Right hindlimb (tissue), 1 donor: Measurements from ENCODE around the gene GRIN1.

ENCODE experiments used
- DNase-seq: peaks from one replicate; pipeline ENCODE4 v3.0.0-alpha.2; 2018

Gene GRIN1

DNA sequence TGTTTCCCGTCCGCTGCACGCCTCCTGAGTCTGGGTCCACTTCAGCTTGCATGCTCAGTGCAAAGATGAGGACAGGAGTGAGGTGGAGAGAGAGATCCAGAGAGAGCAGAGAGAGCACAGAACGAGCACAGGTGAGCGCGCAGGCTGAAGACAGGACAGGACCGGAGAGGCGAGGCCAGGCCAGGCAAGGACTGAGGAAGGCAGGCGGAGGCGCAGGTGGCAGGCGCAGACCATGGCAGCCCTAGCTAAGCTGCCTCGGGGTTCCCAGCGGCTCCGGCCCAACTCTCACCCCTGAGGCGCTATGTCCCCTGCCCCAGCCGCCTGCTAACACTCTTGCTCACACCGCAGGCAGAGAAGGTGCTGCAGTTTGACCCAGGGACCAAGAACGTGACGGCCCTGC is 9.7 kb downstream of the GRIN1 start:
- DNase-seq, result no peak

DNA sequence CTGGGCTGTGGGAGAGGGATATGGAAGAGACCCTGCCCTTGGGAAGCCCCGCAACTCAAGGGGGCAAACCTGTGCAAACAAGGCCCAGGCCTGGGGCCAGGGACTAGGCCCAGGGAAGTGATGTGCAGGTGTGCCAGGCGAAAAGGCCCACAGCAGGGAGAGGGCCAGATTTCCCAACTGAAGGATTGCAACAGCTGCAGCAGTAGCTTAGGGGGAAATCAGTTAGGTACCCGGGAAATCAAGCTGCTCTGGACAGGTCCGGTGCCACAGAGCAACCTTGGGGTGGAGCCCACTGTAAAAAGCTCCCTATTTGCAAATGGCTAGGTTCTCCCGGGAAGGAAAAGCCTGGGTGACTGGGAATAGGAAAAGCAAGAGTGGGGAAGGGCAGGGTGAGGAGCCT is 10.4 kb downstream of the GRIN1 start:
- DNase-seq, result no peak

DNA sequence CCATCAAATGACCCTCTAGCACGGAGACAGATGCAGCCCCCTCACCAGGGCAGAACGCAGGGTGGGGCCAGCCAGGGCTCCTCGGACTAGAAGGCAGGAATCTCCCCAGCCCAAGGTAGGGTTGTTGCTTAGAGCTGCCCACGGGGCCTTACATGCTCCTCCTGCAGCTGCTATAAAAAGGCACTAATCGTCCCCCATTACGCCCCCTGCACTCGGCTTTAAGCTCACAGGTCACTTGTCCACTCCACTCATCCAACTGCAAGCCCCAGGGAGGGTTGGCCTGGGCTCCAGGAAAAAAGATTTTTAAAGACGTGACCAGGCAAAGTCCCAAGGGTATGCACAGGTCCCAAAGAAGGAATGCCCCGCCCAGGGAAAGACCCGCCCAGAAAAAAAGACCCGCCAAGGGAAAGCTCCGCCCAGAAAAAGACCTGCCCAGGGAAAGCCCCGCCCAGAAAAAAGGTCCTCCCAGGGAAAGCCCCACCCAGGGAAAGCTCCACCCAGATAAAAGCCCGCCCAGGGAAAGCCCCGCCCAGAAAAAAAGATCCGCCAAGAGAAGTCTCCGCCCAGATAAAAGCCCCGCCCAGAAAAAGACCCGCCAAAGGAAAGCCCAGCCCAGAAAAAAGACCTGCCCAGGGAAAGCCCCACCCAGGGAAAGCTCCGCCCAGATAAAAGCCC is 11.1 kb downstream of the GRIN1 start:
- no peak for DNase-seq

DNA sequence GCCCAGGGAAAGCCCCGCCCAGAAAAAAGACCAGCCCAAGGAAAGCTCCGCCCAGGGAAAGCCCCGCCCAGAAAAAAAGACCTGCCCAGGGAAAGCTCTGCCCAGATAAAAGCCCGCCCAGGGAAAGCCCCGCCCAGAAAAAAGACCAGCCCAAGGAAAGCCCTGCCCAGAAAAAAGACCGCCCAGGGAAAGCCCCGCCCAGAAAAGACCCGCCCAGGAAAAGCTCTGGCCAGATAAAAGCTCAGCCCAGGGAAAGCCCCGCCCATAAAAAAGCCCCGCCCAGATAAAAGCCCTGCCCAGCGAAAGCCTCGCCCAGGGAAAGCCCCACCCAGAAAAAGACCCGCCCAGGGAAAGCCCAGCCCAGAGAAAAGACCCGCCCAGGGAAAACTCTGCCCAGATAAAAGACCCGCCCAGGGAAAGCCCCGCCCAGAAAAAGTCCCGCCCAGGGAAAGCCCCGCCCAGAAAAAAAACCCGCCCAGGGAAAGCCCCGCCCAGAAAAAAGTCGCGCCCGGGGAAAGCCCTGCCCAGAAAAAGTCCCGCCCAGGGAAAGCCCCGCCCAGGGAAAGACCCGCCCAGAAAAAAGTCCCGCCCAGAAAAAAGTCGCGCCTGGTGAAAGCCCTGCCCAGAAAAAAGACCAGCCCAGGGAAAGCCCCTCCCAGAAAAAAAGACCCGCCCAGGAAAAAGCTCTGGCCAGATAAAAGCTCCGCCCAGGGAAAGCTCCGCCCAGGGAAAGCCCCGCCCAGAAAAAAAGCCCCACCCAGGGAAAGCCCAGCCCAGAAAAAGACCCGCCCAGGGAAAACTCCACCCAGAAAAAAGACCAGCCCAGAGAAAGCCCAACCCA is 11.9 kb downstream of the GRIN1 start:
- no peak for DNase-seq

DNA sequence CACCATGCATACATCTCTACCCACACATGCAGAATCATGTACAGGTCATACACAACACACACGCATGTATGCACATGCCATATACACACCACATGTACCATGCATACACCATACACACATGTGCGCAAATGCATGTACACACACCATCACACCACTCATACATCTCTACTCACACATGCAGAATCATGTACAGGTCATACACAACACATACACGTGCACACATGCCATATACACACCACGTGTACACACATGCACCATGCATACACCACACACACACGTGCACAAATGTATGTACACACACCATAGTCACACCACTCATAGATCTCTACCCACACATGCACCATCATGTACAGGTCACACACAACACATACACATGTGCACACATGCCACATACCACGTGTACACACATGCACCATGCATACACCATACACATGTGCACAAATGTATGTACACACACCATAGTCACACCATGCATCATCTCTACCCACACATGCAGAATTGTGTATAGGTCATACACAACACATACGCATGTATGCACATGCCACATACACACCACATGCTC is 14.0 kb downstream of the GRIN1 start:
- no peak for DNase-seq

DNA sequence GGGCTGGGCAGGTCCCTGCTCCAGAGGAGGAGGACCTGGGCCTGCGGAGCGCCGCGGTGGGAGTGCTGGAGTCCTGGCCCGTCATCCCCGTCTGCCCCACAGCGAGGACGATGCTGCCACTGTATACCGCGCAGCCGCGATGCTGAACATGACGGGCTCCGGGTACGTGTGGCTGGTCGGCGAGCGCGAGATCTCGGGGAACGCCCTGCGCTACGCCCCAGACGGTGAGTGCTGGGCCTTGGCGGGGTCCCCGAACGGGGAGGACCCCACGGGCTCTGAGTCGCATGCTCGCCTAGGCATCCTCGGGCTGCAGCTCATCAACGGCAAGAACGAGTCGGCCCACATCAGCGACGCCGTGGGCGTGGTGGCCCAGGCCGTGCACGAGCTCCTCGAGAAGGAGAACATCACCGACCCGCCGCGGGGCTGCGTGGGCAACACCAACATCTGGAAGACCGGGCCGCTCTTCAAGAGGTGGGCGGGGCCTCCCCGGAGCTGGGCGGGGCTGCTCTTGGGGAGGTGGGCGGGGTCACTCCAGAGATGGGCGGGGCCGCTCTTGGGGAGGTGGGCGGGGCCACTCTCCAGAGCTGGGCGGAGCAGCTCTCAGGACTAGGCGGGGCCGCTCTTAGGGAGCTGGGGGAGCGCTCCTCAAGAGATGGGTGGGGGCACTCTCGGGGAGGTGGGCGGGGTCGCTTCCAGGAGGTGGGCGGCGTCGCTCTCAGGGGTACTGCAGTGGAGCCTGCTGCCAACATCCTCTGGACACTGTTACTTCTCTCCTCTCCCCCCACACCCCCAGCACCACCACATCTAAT is 17.8 kb downstream of the GRIN1 start:
- DNase-seq, result no peak

DNA sequence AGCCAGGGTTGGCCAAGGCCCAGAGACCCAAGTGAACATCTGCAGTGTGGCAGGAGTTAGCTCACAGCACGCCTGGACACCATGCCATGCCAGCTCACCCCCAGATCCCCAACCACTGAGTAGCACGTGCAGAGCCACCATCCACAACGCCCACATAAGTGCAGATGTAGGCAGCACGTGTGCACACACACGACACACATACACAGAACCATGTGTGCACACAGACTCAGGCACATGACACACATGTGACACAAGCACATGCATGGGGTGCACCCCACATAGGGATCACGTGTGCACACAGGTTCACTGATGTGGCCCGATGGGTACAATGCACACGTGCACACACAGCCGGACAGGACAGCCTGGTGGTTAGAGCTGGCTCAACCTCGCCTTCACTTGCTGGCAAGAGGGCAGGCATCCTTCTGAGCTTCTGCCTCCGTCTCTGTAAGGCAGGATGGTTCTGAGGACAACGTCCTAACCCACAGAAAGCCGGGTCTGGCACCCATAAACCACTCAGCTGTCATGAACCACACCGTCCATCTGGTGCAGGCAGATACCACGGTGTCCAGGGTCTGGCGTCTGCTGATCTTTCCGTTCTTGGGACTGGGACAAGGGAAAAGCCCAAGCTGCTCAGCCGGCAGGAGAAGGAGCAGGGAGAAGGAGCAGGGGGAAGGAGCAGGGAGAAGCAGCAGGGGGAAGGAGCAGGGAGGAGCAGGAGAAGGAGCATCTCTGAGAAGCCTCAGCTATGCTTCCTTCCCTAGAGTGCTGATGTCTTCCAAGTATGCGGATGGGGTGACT is 18.9 kb downstream of the GRIN1 start:
- no peak for DNase-seq

DNA sequence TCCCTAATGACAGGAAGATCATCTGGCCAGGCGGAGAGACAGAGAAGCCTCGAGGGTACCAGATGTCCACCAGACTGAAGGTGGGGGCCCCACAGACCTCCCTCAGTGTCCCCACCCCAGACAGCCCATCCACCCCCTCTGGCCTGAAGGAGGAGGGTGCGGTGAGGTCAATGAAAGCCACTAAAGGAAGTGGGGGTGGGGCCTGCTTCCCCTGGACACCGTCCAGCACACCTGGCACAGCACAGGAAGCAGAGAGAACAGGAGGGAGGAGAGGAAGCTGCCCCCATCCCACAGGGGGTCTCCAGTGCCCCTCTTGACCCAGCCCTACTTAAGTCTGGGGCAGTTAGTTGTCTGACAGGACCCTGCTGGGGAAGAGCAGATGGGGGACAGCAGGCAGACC is 19.7 kb downstream of the GRIN1 start:
- DNase-seq, result no peak

DNA sequence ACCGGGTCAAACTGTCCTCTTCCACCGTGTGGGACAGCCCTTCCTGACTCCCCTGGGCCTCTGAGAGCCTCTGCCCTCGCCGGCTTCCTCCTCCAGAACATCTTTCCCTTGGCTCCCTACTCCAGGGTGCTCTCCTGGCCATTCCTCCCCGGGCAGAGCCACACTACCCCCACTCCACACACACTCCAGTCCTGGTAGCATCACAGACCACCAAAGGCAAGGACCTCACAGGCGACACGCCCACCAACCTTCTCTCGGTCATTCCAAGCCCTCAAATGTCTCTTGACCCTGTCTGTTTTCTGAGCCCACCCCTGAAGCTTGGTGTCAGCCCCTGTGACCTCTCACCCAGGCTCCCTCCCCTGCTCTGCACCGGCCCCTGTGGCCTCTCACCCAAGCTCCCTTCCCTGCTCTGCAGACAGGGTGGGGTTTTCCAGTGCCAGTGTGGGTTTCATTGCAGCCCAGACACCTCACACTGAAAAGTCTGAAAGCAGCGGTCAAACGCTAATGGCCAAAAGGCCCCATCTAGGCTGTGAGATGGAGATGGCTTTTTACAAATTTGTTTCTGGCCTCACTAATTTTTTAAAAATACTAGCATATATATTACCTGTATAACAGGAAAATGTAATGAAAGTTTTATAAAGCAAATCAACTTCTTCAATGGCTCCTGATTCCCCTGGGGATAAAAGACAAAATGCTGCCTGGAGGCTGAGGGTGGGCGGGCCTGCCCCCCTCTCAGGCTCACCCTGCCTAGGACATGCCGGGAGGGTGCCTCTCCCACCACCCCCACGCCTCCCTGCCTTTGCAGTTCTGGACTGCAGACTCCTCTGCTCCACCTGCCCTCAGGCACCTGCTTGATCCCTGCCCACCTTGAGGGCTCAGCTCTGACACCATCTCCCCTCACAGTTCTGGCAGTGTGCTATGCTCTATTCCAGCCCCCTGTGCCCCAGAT is 20.4 kb downstream of the GRIN1 start:
- DNase-seq, result no peak

DNA sequence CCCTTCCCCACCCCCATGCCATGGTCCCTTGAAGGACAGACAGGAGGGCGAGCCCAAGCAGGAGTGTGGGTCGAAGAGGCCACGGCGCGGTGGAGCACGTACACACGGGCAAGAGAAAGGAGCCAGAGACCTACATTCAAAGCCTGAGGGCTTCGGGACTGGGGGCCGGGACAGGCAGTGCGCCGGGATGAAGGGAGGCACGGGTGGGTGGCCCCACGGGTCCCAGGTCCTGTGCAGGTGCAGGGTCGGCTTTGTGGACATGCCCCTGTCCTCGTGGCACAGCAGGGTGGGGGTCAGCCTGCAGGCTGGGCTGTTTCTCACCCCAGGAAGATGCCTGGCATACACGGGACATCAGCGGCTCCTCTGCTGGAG is 21.1 kb downstream of the GRIN1 start:
- DNase-seq, result no peak

DNA sequence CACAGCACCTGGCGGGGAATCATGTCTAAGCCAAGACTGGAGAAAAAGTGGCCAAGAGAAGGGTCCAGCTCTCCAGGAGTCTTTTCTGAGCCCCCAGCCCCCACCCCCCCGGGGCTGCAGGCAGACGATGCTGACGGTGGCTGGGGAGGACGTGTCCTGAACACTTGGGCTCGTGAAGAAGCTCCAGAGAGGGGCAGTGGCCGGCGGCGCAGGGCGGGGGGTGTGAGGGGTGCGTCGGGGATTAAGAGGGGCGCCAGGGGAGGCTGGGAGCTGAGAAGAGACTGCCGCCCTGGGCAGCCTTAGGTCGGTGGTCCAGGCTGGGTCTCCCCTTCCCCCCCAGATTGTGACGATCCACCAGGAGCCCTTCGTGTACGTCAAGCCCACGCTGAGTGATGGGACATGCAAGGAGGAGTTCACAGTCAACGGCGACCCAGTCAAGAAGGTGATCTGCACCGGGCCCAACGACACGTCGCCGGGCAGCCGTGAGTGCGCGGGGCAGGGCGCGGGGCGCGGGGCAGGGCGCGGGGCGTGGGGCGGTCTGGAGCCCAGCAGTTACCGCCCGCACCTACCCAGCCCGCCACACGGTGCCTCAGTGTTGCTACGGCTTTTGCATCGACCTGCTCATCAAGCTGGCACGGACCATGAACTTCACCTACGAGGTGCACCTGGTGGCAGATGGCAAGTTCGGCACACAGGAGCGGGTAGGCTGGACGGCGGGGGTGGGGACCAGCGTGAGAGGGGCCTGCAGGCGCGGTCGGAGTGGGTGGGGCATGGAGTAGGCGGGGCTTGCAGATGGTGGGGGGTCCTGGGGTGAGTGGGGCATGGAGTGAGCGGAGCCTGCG is 22.0 kb downstream of the GRIN1 start:
- DNase-seq, result no peak

DNA sequence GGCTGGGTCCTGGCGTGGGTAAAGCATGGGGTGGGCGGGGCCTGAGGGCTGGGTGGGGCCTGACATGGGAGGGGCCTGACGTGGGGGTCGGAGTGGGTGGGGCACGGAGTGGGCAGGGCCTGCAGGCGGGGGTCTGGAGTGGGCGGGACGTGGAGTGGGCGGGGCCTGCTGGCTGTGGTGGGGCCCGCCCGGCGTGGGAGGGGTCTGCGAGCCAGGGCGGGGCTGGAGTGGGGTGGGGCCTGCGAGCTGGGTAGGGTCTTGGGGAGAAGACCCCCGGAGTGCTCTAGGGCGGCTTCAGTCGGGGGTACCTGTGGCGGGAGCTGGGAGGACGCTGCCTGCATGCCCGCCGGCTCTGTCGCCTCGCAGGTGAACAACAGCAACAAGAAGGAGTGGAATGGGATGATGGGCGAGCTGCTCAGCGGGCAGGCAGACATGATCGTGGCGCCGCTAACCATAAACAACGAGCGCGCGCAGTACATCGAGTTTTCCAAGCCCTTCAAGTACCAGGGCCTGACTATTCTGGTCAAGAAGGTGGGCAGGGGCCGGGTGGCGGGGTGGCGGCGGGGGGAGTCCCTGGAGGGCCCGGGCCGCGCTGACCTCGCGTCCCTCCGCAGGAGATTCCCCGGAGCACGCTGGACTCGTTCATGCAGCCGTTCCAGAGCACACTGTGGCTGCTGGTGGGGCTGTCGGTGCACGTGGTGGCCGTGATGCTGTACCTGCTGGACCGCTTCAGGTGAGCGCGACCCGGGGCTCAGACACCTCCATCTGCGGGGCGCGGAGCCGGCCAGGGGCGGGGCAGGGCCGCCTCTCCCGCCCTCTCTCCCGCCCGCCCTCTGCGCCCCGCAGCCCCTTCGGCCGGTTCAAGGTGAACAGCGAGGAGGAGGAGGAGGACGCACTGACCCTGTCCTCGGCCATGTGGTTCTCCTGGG is 22.9 kb downstream of the GRIN1 start:
- DNase-seq, result no peak

DNA sequence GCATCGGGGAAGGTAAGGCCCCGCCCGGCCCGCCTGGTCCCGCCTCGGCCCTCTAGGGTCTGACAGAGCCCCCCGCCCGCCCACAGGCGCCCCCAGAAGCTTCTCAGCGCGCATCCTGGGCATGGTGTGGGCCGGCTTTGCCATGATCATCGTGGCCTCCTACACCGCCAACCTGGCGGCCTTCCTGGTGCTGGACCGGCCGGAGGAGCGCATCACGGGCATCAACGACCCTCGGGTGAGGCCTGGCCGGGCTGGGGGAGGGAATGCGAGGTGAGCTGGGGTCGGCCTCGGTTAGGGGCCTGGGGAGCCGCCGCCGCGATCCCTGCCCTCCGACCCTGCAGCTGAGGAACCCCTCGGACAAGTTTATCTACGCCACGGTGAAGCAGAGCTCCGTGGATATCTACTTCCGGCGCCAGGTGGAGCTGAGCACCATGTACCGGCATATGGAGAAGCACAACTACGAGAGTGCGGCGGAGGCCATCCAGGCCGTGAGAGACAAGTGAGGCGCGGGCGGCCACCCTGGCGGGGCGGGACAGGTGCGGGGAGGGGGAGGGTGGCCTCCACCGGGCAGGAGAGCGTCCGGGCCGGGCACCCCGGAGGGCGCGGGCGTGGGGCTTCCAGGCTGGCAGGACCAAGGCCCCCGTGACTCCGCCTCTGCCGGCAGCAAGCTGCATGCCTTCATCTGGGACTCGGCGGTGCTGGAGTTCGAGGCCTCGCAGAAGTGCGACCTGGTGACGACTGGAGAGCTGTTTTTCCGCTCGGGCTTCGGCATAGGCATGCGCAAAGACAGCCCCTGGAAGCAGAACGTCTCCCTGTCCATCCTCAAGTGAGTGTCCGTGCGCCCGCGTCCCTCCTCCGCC is 23.8 kb downstream of the GRIN1 start:
- no peak for DNase-seq

DNA sequence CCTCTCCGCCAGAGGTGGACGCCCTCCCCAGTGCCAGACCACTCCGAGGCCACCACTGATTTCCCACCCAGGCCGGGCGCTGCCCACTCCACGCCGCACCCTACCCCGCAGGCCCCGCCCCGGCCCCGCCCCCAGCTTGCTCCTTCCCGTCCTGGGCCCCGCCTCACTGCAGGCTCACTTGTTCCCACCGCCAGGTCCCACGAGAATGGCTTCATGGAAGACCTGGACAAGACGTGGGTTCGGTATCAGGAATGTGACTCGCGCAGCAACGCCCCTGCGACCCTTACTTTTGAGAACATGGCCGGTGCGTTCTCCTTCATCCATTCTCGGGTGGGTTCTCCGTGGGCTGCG is 24.4 kb downstream of the GRIN1 start:
- DNase-seq, result no peak

DNA sequence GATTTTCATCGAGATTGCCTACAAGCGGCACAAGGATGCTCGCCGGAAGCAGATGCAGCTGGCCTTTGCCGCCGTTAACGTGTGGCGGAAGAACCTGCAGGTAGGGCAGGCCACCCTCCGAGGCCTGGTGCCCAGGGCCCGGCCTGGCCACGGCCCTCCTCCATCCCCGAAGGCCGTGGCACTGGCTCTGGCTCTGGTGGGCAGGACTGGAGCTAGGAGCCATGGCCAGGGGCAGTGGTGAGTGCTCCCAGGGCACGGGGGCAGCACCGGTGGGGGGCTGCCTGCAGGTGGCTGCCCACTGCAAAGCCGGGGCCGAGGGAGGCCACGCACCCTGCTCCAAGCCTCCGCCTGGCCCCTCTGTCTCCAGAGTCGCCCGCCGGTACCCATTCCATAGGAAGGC is 24.9 kb downstream of the GRIN1 start:
- DNase-seq, result no peak

DNA sequence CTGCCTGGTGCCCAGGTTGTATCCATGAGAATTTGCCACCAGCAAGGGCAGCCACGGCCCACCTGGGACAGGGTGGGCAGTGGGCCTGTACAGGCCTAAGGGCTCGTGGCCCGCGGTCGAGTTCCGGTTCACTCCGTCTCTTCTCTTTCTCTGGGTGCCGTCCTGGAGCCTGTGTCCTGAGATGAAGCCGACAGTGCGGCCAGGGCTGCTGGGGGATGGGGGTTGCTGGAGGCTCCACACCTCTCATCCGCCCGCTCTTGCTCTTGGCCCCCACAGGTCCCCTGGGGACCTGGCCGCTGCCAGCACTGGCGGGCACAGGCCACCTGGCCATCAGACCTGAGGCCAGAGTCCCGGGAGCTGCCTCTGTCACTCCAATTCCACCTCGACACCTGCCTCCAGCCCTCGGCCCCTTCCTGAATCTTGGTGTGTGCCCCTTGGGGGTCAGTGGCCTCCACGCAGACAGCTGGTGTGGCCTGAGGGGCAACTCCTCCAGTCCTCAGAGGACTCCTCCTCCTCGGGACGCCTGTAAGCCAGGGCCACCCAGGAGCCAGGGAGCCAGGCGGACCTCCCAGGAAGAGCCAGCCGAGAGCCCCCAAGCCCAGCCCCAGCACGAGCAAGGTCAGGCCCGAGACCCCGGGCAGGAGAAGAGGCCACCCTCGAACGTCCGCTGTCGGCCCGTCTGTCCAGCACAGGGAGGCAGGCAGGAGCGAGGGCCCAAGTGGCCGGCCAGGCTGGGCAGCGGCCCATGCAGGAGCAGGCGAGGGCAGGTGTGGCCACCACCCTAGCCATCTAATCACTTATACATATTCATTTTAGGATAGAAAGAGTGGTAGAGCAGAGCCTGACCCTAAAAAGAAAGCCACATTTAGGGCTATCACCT is 25.7 kb downstream of the GRIN1 start:
- DNase-seq, result no peak

DNA sequence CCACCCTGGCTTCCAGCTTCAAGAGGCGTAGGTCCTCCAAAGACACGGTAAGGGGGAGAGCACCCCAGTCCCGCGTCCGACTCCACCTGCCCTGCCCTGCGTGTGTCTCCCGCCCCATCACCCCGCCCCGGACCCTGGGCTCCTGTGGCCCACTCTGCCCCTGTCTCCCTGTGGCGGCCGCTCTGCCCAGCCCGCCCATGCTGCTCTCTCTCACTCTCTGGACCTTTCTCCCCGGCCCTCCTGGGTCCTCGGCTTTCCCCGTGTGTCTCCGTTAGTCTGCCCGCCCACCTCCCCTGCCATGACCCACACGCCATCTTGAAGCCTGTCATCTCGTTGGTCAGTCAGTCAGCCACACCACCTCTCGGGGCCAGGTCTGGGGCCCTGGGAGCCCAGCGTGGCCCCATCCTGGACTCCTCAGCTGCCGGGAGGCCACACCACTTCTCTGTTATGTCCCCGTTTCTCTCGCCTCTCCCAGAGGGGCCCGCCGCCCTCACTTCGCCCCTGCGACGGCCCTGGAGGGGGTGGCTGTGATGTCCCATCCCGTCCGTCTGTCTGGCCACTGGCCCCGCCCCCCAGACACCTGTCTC is 26.4 kb downstream of the GRIN1 start:
- DNase-seq, result no peak
